SK-N-MC (cell line): ENCODE measurements around the gene TMIGD3.
A peak's percentile ranks its signal among the peaks of the same experiment; 100 is the strongest.

ENCODE experiments used
- DNase-seq: peaks from one replicate; pipeline ENCODE4 v3.0.0-alpha.2; 2011; ENCODE audit warnings: low read depth, low spot score
- H3K27ac ChIP-seq: fragments of 200-600 bp; sonication (generic); 2 replicates; pipeline ENCODE4 v1.5.1; 2016; ENCODE audit warnings: mixed run types
- H3K36me3 ChIP-seq: fragments of 200-600 bp; sonication (generic); 2 replicates; pipeline ENCODE4 v1.6.1; 2017; ENCODE audit warnings: antibody characterized with exemption, low read length, mixed read lengths; ENCODE audit not compliant: insufficient read depth
- H3K4me3 ChIP-seq: fragments of 200-600 bp; sonication (generic); 2 replicates; pipeline ENCODE4 v1.5.1; 2016
- H3K9ac ChIP-seq: fragments of 200-600 bp; sonication (generic); 2 replicates; pipeline ENCODE4 v1.8.0; 2017; ENCODE audit warnings: mixed run types, mixed read lengths; ENCODE audit not compliant: insufficient read length
- H3K9me3 ChIP-seq: fragments of 200-600 bp; sonication (generic); 2 replicates; pipeline ENCODE4 v1.6.1; 2017; ENCODE audit warnings: low read depth, mild to moderate bottlenecking, antibody characterized with exemption, low read length, moderate library complexity, mixed read lengths
- EZH2 ChIP-seq: fragments of 200-600 bp; sonication (generic); IDR thresholded peaks from one replicate; pipeline ENCODE4 v1.6.1; 2017; ENCODE audit warnings: antibody characterized with exemption
- FOXP2 ChIP-seq: optimal IDR thresholded peaks from 2 replicates; pipeline ENCODE3; 2011; ENCODE audit warnings: mild to moderate bottlenecking, moderate library complexity; ENCODE audit not compliant: insufficient read depth; ENCODE audit errors: extremely low read length, control extremely low read depth
- POLR2AphosphoS5 ChIP-seq: IDR thresholded peaks from 2 replicates; pipeline ENCODE4 v1.6.1; 2012; ENCODE audit warnings: mild to moderate bottlenecking, low read depth, low read length, borderline replicate concordance

Gene TMIGD3

GRCh38 chr1:111512132-111512889 is 8.9 kb upstream of the TMIGD3 start:
- Histone ChIP-seq H3K4me3 (no peak overlapping the region), H3K9ac (no peak overlapping the region), H3K36me3 (no peaks in the 10 kb centered on the region), H3K27ac (no peak overlapping the region), H3K9me3 (no peaks in the 10 kb centered on the region)
- TF ChIP-seq EZH2, result no peak
- TF ChIP-seq POLR2AphosphoS5, result no peak
- no peak for TF ChIP-seq FOXP2
- DNase-seq, result no peak

GRCh38 chr1:111511370-111511769 is 7.9 kb upstream of the TMIGD3 start:
- Histone ChIP-seq H3K4me3 (no peak overlapping the region), H3K9me3 (no peaks in the 10 kb centered on the region), H3K9ac (no peak overlapping the region), H3K36me3 (no peaks in the 10 kb centered on the region), H3K27ac (no peak overlapping the region)
- no peak for DNase-seq
- TF ChIP-seq EZH2, result no peak
- no peak for TF ChIP-seq FOXP2
- no peak for TF ChIP-seq POLR2AphosphoS5

- TF ChIP-seq POLR2AphosphoS5, result no peak
- no peaks in the 10 kb centered on the region for H3K9me3 ChIP-seq
- no peak overlapping the region for H3K27ac ChIP-seq
- H3K36me3 ChIP-seq, result no peaks in the 10 kb centered on the region
- H3K4me3 ChIP-seq, result no peak overlapping the region
- no peak overlapping the region for H3K9ac ChIP-seq
- DNase-seq, result no peak
These were observed 6.6 kb upstream of the TMIGD3 start for GRCh38 chr1:111509997-111510375.

GRCh38 chr1:111507411-111508201 is 4.2 kb upstream of the TMIGD3 start:
- TF ChIP-seq EZH2, result no peak
- Histone ChIP-seq H3K4me3 (peak overlapping the region; percentile 67), H3K27ac (no peak overlapping the region), H3K9me3 (no peaks in the 10 kb centered on the region), H3K9ac (peak overlapping the region; percentile 62), H3K36me3 (no peaks in the 10 kb centered on the region)
- no peak for DNase-seq

GRCh38 chr1:111506561-111506960 is 3.1 kb upstream of the TMIGD3 start:
- Histone ChIP-seq H3K9ac (no peak overlapping the region), H3K9me3 (no peaks in the 10 kb centered on the region), H3K36me3 (no peaks in the 10 kb centered on the region), H3K4me3 (no peak overlapping the region), H3K27ac (no peak overlapping the region)
- TF ChIP-seq FOXP2 (no peak), EZH2 (no peak), POLR2AphosphoS5 (no peak)
- DNase-seq, result no peak

GRCh38 chr1:111505641-111506119 is 2.2 kb upstream of the TMIGD3 start:
- no peak overlapping the region for H3K9ac ChIP-seq
- no peak for TF ChIP-seq EZH2
- no peak for TF ChIP-seq POLR2AphosphoS5
- TF ChIP-seq FOXP2, result no peak
- H3K27ac ChIP-seq, result no peak overlapping the region
- H3K9me3 ChIP-seq, result no peaks in the 10 kb centered on the region
- no peak overlapping the region for H3K4me3 ChIP-seq
- no peak for DNase-seq
- no peaks in the 10 kb centered on the region for H3K36me3 ChIP-seq

- Histone ChIP-seq H3K4me3 (no peak overlapping the region), H3K9ac (no peak overlapping the region), H3K9me3 (no peaks in the 10 kb centered on the region), H3K36me3 (no peaks in the 10 kb centered on the region), H3K27ac (no peak overlapping the region)
- no peak for DNase-seq
- TF ChIP-seq EZH2, result no peak
- no peak for TF ChIP-seq FOXP2
- TF ChIP-seq POLR2AphosphoS5, result no peak
These were observed 664 bp upstream of the TMIGD3 start for GRCh38 chr1:111504097-111504496.

- H3K9ac ChIP-seq, result no peak overlapping the region
- H3K9me3 ChIP-seq, result no peaks in the 10 kb centered on the region
- no peak overlapping the region for H3K27ac ChIP-seq
- H3K4me3 ChIP-seq, result no peak overlapping the region
- no peak for DNase-seq
- TF ChIP-seq FOXP2, result no peak
- TF ChIP-seq POLR2AphosphoS5, result no peak
- no peak for TF ChIP-seq EZH2
- no peaks in the 10 kb centered on the region for H3K36me3 ChIP-seq
These were observed 1.8 kb downstream of the TMIGD3 start for GRCh38 chr1:111501645-111502044.
